ENCODE results near the gene TMEM132C.

TMEM132C gene

GRCh38 chr12:128290938-128291337 is 24.0 kb downstream of the TMEM132C start:
- DNase-seq, result no peak

GRCh38 chr12:128298091-128298748 is 31.2 kb downstream of the TMEM132C start:
- no peak for DNase-seq

- DNase-seq, result no peak
These were observed 38.4 kb downstream of the TMEM132C start for GRCh38 chr12:128305336-128305892.

- DNase-seq, result no peak
These were observed 40.8 kb downstream of the TMEM132C start for GRCh38 chr12:128307791-128308190.

- no peak for DNase-seq
These were observed 45.7 kb downstream of the TMEM132C start for GRCh38 chr12:128312661-128313060.

- DNase-seq, result no peak
These were observed 47.0 kb downstream of the TMEM132C start for GRCh38 chr12:128313931-128314330.

- DNase-seq, result no peak
These were observed 47.6 kb downstream of the TMEM132C start for GRCh38 chr12:128314611-128315010.

GRCh38 chr12:128316078-128316477 is 49.1 kb downstream of the TMEM132C start:
- no peak for DNase-seq

- no peak for DNase-seq
These were observed 50.1 kb downstream of the TMEM132C start for GRCh38 chr12:128316973-128317526.

GRCh38 chr12:128318341-128318740 is 51.4 kb downstream of the TMEM132C start:
- no peak for DNase-seq

GRCh38 chr12:128318946-128319345 is 52.0 kb downstream of the TMEM132C start:
- DNase-seq, result no peak

GRCh38 chr12:128322341-128322740 is 55.4 kb downstream of the TMEM132C start:
- DNase-seq, result no peak

GRCh38 chr12:128323145-128323920 is 56.4 kb downstream of the TMEM132C start:
- no peak for DNase-seq

GRCh38 chr12:128325646-128326045 is 58.7 kb downstream of the TMEM132C start:
- no peak for DNase-seq

- no peak for DNase-seq
These were observed 59.4 kb downstream of the TMEM132C start for GRCh38 chr12:128326406-128326805.

- DNase-seq, result no peak
These were observed 62.0 kb downstream of the TMEM132C start for GRCh38 chr12:128328961-128329360.

GRCh38 chr12:128336204-128337070 is 69.5 kb downstream of the TMEM132C start:
- DNase-seq, result no peak

- DNase-seq, result no peak
These were observed 70.0 kb downstream of the TMEM132C start for GRCh38 chr12:128337071-128337345.

GRCh38 chr12:128337431-128338170 is 70.6 kb downstream of the TMEM132C start:
- DNase-seq, result no peak

GRCh38 chr12:128338386-128339125 is 71.6 kb downstream of the TMEM132C start:
- DNase-seq, result no peak

- no peak for DNase-seq
These were observed 72.2 kb downstream of the TMEM132C start for GRCh38 chr12:128339126-128339520.

GRCh38 chr12:128339631-128340030 is 72.7 kb downstream of the TMEM132C start:
- DNase-seq, result no peak
